Large intestine (tissue), 3 donors: Measurements from ENCODE around the gene PREPL. TPM values are rescaled to one million over a fixed set of nuclear protein-coding genes. Genes with fewer than 3 reads are reported as not detected.

Source experiments
- DNase-seq, 2 donors: peaks; one replicate each; pipeline versions ENCODE4 v3.0.0 to v3.0.0-alpha.2; 2013
- H3K27ac ChIP-seq: one replicate; pipeline ENCODE4 v1.5.1; 2013; ENCODE audit warnings: low read length
- H3K27me3 ChIP-seq: 2 replicates; pipeline ENCODE4 v1.6.1; 2013; ENCODE audit warnings: low read length; ENCODE audit not compliant: control insufficient read depth, insufficient read depth
- H3K36me3 ChIP-seq: 2 replicates; pipeline ENCODE4 v1.6.1; 2013; ENCODE audit warnings: low read length; ENCODE audit not compliant: control insufficient read depth, insufficient read depth
- H3K4me1 ChIP-seq: one replicate; pipeline ENCODE4 v1.6.1; 2013; ENCODE audit warnings: low read length; ENCODE audit not compliant: control insufficient read depth, insufficient read depth
- H3K4me3 ChIP-seq: one replicate; pipeline ENCODE4 v1.5.1; 2013; ENCODE audit warnings: low read length
- H3K9me3 ChIP-seq: one replicate; pipeline ENCODE4 v1.6.1; 2013; ENCODE audit warnings: mild to moderate bottlenecking, low read depth, low read length, moderate library complexity; ENCODE audit not compliant: control insufficient read depth
- WGBS: methylation state at CpG from one replicate; pipeline ENCODE4 v1.1.5; 2013; ENCODE audit warnings: low lambda C conversion rate; ENCODE audit not compliant: insufficient coverage; 5-methylcytosine and 5-hydroxymethylcytosine counted together
- polyA plus RNA-seq: library from polyadenylated mRNA; unstranded; fragments of 120-200 nt; gene quantifications from one replicate; pipeline ENCODE4 v1.2.1, GENCODE V29; 2013

PREPL gene
- polyA plus RNA-seq, 1 donor = 58.0 TPM

DNA sequence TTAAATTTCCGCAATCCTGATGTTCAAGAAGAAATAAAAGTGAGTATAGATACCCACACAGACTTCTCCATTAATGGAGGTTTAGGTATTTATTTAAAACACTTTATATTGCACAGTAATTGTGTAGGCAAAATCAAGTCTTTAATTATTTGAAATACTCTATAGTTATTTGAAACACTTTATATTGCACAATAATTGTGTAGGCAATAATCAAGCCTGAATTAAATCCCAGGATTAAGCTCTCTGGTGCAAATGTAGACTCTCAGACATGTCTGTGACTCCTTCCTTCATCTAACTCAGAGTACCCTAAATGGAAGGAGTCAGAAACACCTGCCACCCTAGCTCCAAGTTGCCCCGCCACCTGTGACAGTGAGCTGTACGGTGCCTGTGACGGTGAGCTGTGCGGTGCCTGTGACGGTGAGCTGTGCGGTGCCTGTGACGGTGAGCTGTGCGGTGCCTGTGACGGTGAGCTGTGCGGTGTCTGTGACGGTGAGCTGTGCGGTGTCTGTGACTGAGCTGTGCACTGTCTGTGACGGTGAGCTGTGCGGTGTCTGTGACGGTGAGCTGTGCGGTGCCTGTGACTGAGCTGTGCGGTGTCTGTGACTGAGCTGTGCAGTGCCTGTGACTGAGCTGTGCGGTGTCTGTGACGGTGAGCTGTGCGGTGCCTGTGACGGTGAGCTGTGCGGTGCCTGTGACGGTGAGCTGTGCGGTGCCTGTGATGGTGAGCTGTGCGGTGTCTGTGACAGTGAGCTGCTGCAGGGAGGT, 75.0 kb downstream of the PREPL start:
- no peaks in the 10 kb centered on the region for H3K27me3 ChIP-seq
- WGBS = no CpG with 5 or more reads among the region's 26 CpGs
- H3K36me3 ChIP-seq = peaks cover 23% of the 10 kb centered on the region
- DNase-seq = no peak
- no peak overlapping the region for H3K4me3 ChIP-seq
- H3K4me1 ChIP-seq = peaks cover 12% of the 10 kb centered on the region
- no peaks in the 10 kb centered on the region for H3K9me3 ChIP-seq
- H3K27ac ChIP-seq = no peak overlapping the region

- peaks cover 2% of the 10 kb centered on the region for H3K4me1 ChIP-seq
- peak overlapping the region; percentile 24 for H3K27ac ChIP-seq
- H3K36me3 ChIP-seq = peaks cover 27% of the 10 kb centered on the region
- no peaks in the 10 kb centered on the region for H3K9me3 ChIP-seq
- no peak for DNase-seq
- no peak overlapping the region for H3K4me3 ChIP-seq
- H3K27me3 ChIP-seq = no peaks in the 10 kb centered on the region
- WGBS = 70% methylated on average over 2 of the region's 5 CpGs
Measured at GRCh38 chr2:44285174-44285573, 76.1 kb downstream of the PREPL start.

DNA sequence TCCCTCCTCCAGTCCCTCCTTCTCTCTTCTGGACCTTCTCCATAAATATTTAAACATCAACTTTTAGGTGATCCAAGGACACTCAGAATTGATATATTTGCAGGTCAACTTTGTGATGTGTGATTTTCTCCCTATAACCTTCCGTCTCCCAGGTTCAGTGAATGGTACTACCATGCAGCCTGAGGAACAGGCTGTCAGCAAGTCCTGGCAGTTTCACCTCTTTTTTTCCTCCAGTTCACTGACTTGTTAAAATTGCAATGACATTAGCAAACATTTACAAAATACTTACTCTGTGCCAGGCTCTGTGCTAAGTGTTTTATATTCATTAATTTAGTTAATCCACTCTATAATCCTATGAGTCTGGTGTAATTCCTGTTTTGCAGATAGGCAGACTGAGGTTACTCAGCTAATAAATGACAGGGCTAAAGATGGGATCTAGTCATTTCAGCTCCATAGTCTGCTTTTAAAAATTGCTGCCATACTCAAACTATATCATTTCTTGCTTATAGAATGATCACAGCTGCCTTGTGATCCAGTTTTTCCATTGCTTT, 78.1 kb downstream of the PREPL start:
- H3K27ac ChIP-seq = no peak overlapping the region
- H3K4me3 ChIP-seq = no peak overlapping the region
- WGBS = 100% methylated on average over 1 of the region's 1 CpG
- H3K4me1 ChIP-seq = peaks cover 5% of the 10 kb centered on the region
- no peaks in the 10 kb centered on the region for H3K27me3 ChIP-seq
- H3K9me3 ChIP-seq = no peaks in the 10 kb centered on the region
- DNase-seq = no peak
- peaks cover 25% of the 10 kb centered on the region for H3K36me3 ChIP-seq

- H3K9me3 ChIP-seq = no peaks in the 10 kb centered on the region
- no peak for DNase-seq
- H3K27ac ChIP-seq = no peak overlapping the region
- peaks cover 16% of the 10 kb centered on the region for H3K36me3 ChIP-seq
- no peak overlapping the region for H3K4me3 ChIP-seq
- H3K27me3 ChIP-seq = no peaks in the 10 kb centered on the region
- H3K4me1 ChIP-seq = peaks cover 7% of the 10 kb centered on the region
- WGBS = 100% methylated on average over 1 of the region's 1 CpG
Measured at GRCh38 chr2:44280869-44281268, 80.4 kb downstream of the PREPL start.

GRCh38 chr2:44277541-44277940, 83.8 kb downstream of the PREPL start:
- peak overlapping the region; percentile 88 for H3K27ac ChIP-seq
- no CpG with 5 or more reads among the region's 1 CpG for WGBS
- DNase-seq = peak in 1 of 2 donors; percentile 52

DNA sequence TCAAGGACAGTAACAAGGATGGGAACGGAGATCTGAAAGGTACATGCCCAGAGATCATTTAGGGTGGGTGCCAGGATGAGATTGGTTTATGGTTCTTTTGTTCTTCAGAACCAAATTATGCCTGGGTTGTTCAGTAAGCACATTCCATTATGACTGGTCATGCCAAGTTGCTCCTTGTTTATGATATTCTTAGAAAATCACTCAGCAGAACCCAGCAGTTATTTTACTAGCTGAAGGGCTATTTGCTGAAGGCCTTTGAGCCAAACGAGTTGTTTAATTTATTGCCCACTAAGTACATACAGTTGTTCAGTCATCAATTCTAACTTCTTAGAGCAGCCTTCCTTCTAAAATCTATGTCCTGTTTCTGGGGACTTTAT, 85.4 kb downstream of the PREPL start:
- Histone ChIP-seq H3K27me3 (no peaks in the 10 kb centered on the region), H3K9me3 (no peaks in the 10 kb centered on the region), H3K4me3 (peak overlapping the region; percentile 49), H3K27ac (peak overlapping the region; percentile 88), H3K36me3 (no peaks in the 10 kb centered on the region), H3K4me1 (peaks cover 14% of the 10 kb centered on the region)
- no CpG with 5 or more reads among the region's 2 CpGs for WGBS
- peak; percentile 65 to 87 for DNase-seq

More at GRCh38 chr2:44277541-44277940, 83.8 kb downstream of the PREPL start:
- H3K4me1 ChIP-seq = peaks cover 14% of the 10 kb centered on the region
- H3K4me3 ChIP-seq = peak overlapping the region; percentile 49
- no peaks in the 10 kb centered on the region for H3K9me3 ChIP-seq
- peaks cover 12% of the 10 kb centered on the region for H3K36me3 ChIP-seq
- H3K27me3 ChIP-seq = no peaks in the 10 kb centered on the region

DNA sequence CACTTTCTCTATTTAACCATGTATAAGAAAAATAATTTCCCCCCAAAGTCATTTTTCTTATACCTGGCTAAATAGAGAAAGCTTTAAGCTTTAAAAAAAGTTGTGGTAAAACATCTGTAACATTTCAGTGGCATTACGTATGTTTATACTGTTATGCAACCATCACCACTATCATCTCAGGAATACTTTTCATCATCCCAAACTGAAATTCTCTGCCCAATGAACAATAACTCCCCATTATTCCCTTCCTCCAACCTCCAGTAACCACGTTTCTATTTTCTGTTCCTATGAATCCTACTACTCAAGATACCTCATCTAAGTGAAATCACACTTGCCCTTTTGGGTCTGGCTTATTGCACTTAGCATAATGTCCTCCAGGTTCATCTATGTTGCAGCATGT, 87.7 kb downstream of the PREPL start:
- H3K36me3 ChIP-seq = no peaks in the 10 kb centered on the region
- H3K4me3 ChIP-seq = no peak overlapping the region
- no peak for DNase-seq
- peaks cover 9% of the 10 kb centered on the region for H3K4me1 ChIP-seq
- WGBS = 67% methylated on average over 1 of the region's 2 CpGs
- H3K27me3 ChIP-seq = no peaks in the 10 kb centered on the region
- H3K9me3 ChIP-seq = no peaks in the 10 kb centered on the region
- no peak overlapping the region for H3K27ac ChIP-seq

- H3K36me3 ChIP-seq = no peaks in the 10 kb centered on the region
- H3K27ac ChIP-seq = no peak overlapping the region
- no peaks in the 10 kb centered on the region for H3K27me3 ChIP-seq
- WGBS = no CpG with 5 or more reads among the region's 3 CpGs
- no peak for DNase-seq
- H3K4me3 ChIP-seq = no peak overlapping the region
- H3K4me1 ChIP-seq = peaks cover 9% of the 10 kb centered on the region
- H3K9me3 ChIP-seq = no peaks in the 10 kb centered on the region
Measured at GRCh38 chr2:44273076-44273475, 88.2 kb downstream of the PREPL start.

- Histone ChIP-seq H3K36me3 (no peaks in the 10 kb centered on the region), H3K27me3 (no peaks in the 10 kb centered on the region), H3K9me3 (no peaks in the 10 kb centered on the region), H3K4me3 (no peak overlapping the region), H3K4me1 (peaks cover 6% of the 10 kb centered on the region), H3K27ac (no peak overlapping the region)
- no peak for DNase-seq
- 100% methylated on average over 1 of the region's 7 CpGs for WGBS
Measured at GRCh38 chr2:44271296-44271695, 90.0 kb downstream of the PREPL start.

DNA sequence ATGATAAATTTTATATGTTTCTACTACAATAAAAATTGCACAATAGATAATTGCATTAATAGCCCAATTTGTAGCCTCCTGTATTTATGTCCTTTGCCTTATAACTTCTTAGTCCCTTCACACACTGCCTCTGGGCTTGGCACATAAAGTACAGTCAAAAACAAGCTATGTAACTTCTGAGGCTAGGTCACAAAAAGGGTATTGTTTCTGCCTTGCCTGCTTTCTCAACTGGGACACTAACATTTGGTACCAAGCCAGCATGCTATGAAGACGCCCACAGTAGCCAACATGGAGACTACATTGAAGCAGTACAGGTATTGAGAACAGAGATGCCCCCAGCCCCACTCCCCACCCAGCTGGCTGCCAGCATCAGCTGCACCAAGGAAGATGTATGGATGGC, 91.5 kb downstream of the PREPL start:
- Histone ChIP-seq H3K27me3 (no peaks in the 10 kb centered on the region), H3K27ac (no peak overlapping the region), H3K9me3 (no peaks in the 10 kb centered on the region), H3K4me3 (no peak overlapping the region), H3K4me1 (peaks cover under 1% of the 10 kb centered on the region), H3K36me3 (no peaks in the 10 kb centered on the region)
- WGBS = no CpG with 5 or more reads among the region's 1 CpG
- no peak for DNase-seq
